ENCODE data around the gene TRABD2A.
A peak's percentile ranks its signal among the peaks of the same experiment; 100 is the strongest.

The TRABD2A gene

DNA sequence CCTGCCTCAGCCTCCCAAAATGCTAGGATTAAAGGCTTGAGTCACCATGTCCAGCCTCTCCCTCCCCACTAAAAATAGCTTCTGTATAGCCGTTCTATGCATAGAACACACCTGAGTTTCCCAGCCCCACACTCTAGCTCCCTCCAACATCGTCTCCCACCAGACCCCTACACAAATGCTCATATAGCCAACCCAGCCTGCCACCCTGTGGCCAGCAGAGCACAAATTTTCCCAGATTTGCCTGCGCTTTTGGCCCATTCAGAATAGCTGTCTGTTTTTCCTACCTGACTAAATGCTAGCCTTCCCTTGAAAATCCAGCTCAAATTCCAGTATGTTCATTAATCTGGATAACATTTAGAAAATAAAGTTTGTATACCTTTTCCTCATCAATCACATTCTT, 22.8 kb downstream of the TRABD2A start:
- DNase-seq: no peak
- Histone ChIP-seq H3K9me3 (replicated peaks; ENCODE audit: insufficient read depth, low read length) (no peaks in the 10 kb centered on the region), H3K9ac (ENCODE audit: low read length) (no peak overlapping the region), H2AFZ (ENCODE audit: low read length) (no peak overlapping the region), H3K4me2 (ENCODE audit: low read depth, low read length) (no peak overlapping the region), H3K79me2 (ENCODE audit: low read length) (no peaks in the 10 kb centered on the region), H3K4me1 (ENCODE audit: low read length) (no peaks in the 10 kb centered on the region; the same call in 1 of the 2 replicates), H4K20me1 (ENCODE audit: insufficient read depth, low read length) (no peaks in the 10 kb centered on the region), H3K36me3 (replicated peaks; ENCODE audit: insufficient read depth, low read length) (no peaks in the 10 kb centered on the region), H3K9me2 (replicated peaks; ENCODE audit: insufficient read depth, low read length) (no peaks in the 10 kb centered on the region), H3K4me3 (ENCODE audit: low read length) (no peak overlapping the region), H3K27ac (ENCODE audit: low read length) (no peak overlapping the region), H3K27me3 (replicated peaks; ENCODE audit: insufficient read depth, low read length) (no peaks in the 10 kb centered on the region), H3F3A (ENCODE audit: insufficient read depth, low read length) (no peaks in the 10 kb centered on the region)
- no peak for TF ChIP-seq EZH2phosphoT487 (IDR thresholded peaks at IDR 0.05; ENCODE audit: low read length)
- TF ChIP-seq EZH2 (optimal IDR thresholded peaks at IDR 0.05; ENCODE audit: low read depth, low read length): no peak
- TF ChIP-seq, protein P1, sequence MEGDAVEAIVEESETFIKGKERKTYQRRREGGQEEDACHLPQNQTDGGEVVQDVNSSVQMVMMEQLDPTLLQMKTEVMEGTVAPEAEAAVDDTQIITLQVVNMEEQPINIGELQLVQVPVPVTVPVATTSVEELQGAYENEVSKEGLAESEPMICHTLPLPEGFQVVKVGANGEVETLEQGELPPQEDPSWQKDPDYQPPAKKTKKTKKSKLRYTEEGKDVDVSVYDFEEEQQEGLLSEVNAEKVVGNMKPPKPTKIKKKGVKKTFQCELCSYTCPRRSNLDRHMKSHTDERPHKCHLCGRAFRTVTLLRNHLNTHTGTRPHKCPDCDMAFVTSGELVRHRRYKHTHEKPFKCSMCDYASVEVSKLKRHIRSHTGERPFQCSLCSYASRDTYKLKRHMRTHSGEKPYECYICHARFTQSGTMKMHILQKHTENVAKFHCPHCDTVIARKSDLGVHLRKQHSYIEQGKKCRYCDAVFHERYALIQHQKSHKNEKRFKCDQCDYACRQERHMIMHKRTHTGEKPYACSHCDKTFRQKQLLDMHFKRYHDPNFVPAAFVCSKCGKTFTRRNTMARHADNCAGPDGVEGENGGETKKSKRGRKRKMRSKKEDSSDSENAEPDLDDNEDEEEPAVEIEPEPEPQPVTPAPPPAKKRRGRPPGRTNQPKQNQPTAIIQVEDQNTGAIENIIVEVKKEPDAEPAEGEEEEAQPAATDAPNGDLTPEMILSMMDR (IDR thresholded peaks at IDR 0.05; ENCODE audit: low read length): peak; percentile 34

DNA sequence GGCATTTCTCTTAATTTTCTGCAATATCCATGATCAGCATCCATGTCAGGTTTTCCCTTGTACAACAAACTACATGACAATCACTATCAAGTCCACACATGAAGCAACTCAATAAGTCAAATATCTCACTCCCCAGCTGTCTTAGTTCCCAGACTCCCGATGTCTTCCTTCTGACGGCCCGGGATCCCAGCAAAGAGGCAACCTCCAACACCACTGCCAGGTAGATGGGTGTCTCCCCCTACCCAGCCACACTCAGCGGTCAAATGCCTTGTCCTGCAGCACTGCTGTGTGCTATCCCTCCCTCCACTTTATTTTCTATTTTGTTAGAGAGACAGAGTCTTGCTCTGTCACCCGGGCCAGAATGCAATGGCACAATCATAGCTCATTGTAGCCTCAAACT, 23.3 kb downstream of the TRABD2A start:
- Histone ChIP-seq H3K27me3 (replicated peaks; ENCODE audit: insufficient read depth, low read length) (no peaks in the 10 kb centered on the region), H3K4me1 (ENCODE audit: low read length) (no peaks in the 10 kb centered on the region; the same call in 1 of the 2 replicates)

DNA sequence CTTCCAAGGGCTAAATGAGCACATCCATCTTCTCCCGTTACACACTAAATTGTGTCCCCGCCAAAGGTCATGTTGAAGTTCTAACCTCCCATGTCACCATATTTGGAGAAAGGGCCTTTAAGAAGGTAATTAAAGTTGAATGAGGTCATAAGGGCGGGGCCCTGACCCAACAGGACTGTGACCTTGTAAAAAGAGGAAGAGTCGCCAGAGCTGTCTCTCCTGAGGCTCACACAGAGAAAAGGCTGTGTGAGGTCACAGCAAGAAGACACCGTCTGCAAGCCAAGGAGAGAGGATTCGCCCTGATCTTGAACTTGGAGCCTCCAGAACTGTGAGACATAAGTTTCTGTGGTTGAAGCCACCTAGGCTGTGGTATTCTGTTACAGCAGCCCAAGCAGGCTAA, 24.1 kb downstream of the TRABD2A start:
- Histone ChIP-seq H3F3A (ENCODE audit: insufficient read depth, low read length) (no peaks in the 10 kb centered on the region), H3K4me2 (ENCODE audit: low read depth, low read length) (no peak overlapping the region), H3K27ac (ENCODE audit: low read length) (no peak overlapping the region), H3K4me1 (ENCODE audit: low read length) (no peaks in the 10 kb centered on the region; the same call in 1 of the 2 replicates), H3K79me2 (ENCODE audit: low read length) (no peaks in the 10 kb centered on the region), H3K27me3 (replicated peaks; ENCODE audit: insufficient read depth, low read length) (no peaks in the 10 kb centered on the region), H3K36me3 (replicated peaks; ENCODE audit: insufficient read depth, low read length) (no peaks in the 10 kb centered on the region), H3K9me3 (replicated peaks; ENCODE audit: insufficient read depth, low read length) (no peaks in the 10 kb centered on the region), H3K4me3 (ENCODE audit: low read length) (no peak overlapping the region), H3K9ac (ENCODE audit: low read length) (no peak overlapping the region), H2AFZ (ENCODE audit: low read length) (no peak overlapping the region), H3K9me2 (replicated peaks; ENCODE audit: insufficient read depth, low read length) (no peaks in the 10 kb centered on the region), H4K20me1 (ENCODE audit: insufficient read depth, low read length) (no peaks in the 10 kb centered on the region)
- DNase-seq: no peak
- no peak for TF ChIP-seq EZH2 (optimal IDR thresholded peaks at IDR 0.05; ENCODE audit: low read depth, low read length)
- TF ChIP-seq EZH2phosphoT487 (IDR thresholded peaks at IDR 0.05; ENCODE audit: low read length): no peak
- TF ChIP-seq, protein P1 (IDR thresholded peaks at IDR 0.05; ENCODE audit: low read length): no peak

More for the DNA sequence above, 23.3 kb downstream of the TRABD2A start:
- Histone ChIP-seq H2AFZ (ENCODE audit: low read length) (no peak overlapping the region), H3K9me3 (replicated peaks; ENCODE audit: insufficient read depth, low read length) (no peaks in the 10 kb centered on the region), H4K20me1 (ENCODE audit: insufficient read depth, low read length) (no peaks in the 10 kb centered on the region), H3K36me3 (replicated peaks; ENCODE audit: insufficient read depth, low read length) (no peaks in the 10 kb centered on the region), H3K4me3 (ENCODE audit: low read length) (no peak overlapping the region), H3K27ac (ENCODE audit: low read length) (no peak overlapping the region), H3K79me2 (ENCODE audit: low read length) (no peaks in the 10 kb centered on the region), H3F3A (ENCODE audit: insufficient read depth, low read length) (no peaks in the 10 kb centered on the region), H3K9me2 (replicated peaks; ENCODE audit: insufficient read depth, low read length) (no peaks in the 10 kb centered on the region), H3K4me2 (ENCODE audit: low read depth, low read length) (no peak overlapping the region), H3K9ac (ENCODE audit: low read length) (no peak overlapping the region)
- TF ChIP-seq EZH2phosphoT487 (IDR thresholded peaks at IDR 0.05; ENCODE audit: low read length): no peak
- DNase-seq: no peak

DNA sequence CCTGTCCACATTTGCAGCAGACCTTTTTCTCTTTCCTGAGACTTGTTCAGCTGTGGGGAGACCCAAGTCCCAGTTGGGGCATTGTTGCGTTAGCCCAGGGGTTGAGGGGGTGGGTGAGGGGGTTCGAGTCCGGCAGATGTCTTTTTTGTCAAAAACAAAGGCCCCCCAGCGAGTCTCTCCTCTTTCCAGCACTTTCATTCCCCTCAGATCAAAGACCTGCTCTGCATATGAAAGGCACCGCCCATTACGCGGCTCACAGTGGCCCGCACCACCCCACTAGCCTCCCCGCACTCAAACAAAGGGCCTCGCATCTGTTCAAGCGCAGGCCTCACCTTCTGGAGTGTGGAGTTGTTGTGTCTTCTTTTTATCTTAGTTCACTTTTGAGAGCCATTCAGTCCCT, 25.2 kb downstream of the TRABD2A start:
- Histone ChIP-seq H3F3A (ENCODE audit: insufficient read depth, low read length) (no peaks in the 10 kb centered on the region), H3K9me2 (replicated peaks; ENCODE audit: insufficient read depth, low read length) (no peaks in the 10 kb centered on the region), H3K27me3 (replicated peaks; ENCODE audit: insufficient read depth, low read length) (no peaks in the 10 kb centered on the region), H3K4me3 (ENCODE audit: low read length) (no peak overlapping the region), H4K20me1 (ENCODE audit: insufficient read depth, low read length) (no peaks in the 10 kb centered on the region), H3K4me2 (ENCODE audit: low read depth, low read length) (no peak overlapping the region), H2AFZ (ENCODE audit: low read length) (no peak overlapping the region), H3K9me3 (replicated peaks; ENCODE audit: insufficient read depth, low read length) (no peaks in the 10 kb centered on the region), H3K36me3 (replicated peaks; ENCODE audit: insufficient read depth, low read length) (no peaks in the 10 kb centered on the region), H3K79me2 (ENCODE audit: low read length) (no peaks in the 10 kb centered on the region), H3K27ac (ENCODE audit: low read length) (no peak overlapping the region), H3K4me1 (ENCODE audit: low read length) (no peaks in the 10 kb centered on the region; the same call in 1 of the 2 replicates), H3K9ac (ENCODE audit: low read length) (no peak overlapping the region)
- no peak for DNase-seq
- TF ChIP-seq EZH2phosphoT487 (IDR thresholded peaks at IDR 0.05; ENCODE audit: low read length) (no peak), EZH2 (optimal IDR thresholded peaks at IDR 0.05; ENCODE audit: low read depth, low read length) (no peak)
- TF ChIP-seq, protein P1 (IDR thresholded peaks at IDR 0.05; ENCODE audit: low read length): no peak
